Urinary bladder (tissue), 4 donors: ENCODE measurements around the gene KLF11. TPM values are rescaled to one million over a fixed set of nuclear protein-coding genes. Genes with fewer than 3 reads are reported as not detected.

ENCODE experiments used
- DNase-seq: peaks from one replicate; pipeline ENCODE4 v3.0.0-alpha.2; 2015; ENCODE audit errors: extremely low spot score
- H3K27ac ChIP-seq: one replicate; pipeline ENCODE4 v1.5.1; 2013; ENCODE audit warnings: low read depth, mild to moderate bottlenecking, moderate library complexity
- H3K36me3 ChIP-seq: one replicate; pipeline ENCODE4 v1.6.1; 2013; ENCODE audit warnings: mild to moderate bottlenecking, moderate library complexity; ENCODE audit not compliant: insufficient read depth
- H3K4me1 ChIP-seq: one replicate; pipeline ENCODE4 v1.6.1; 2013; ENCODE audit warnings: mild to moderate bottlenecking, moderate library complexity; ENCODE audit not compliant: insufficient read depth
- H3K4me3 ChIP-seq: one replicate; pipeline ENCODE4 v1.5.1; 2013; ENCODE audit warnings: low read depth, low read length
- WGBS: extraction: QIAGEN DNeasy Blood & Tissue Kit; methylation state at CpG from one replicate; pipeline ENCODE4 v1.1.7; 2013; 5-methylcytosine and 5-hydroxymethylcytosine counted together
- polyA plus RNA-seq: library from polyadenylated mRNA; stranded (reverse); fragments of 200-250 nt; gene quantifications from one replicate; pipeline ENCODE4 v1.2.3, GENCODE V29; 2013
- total RNA-seq: library from RNA; depleted of rRNA; stranded (reverse); fragments of >200 nt; gene quantifications from one replicate; pipeline ENCODE4 v1.2.3, GENCODE V29; 2014
- donor health status: healthy with polysubstance abuse.
- donor health status: healthy.

Gene KLF11
- total RNA-seq, result 17.7 TPM
- polyA plus RNA-seq, result 20.7 TPM

- WGBS, result under 1% methylated on average over 97 of the region's 104 CpGs
- Histone ChIP-seq H3K4me3 (peak within 1 kb of the TSS; percentile 82), H3K36me3 (peaks cover 3% of the 10 kb centered on the region), H3K4me1 (no peaks in the 10 kb centered on the region), H3K27ac (peak within 1 kb of the TSS; percentile 95)
- no peak for DNase-seq
Measured at GRCh38 chr2:10043256-10043905, at the start of gene KLF11. Gene KLF11 (plus strand): TSS chr2:10043550. CDS start chr2:10043717, 167 bp downstream.

- Histone ChIP-seq H3K4me3 (no peak overlapping the region), H3K4me1 (no peaks in the 10 kb centered on the region), H3K27ac (no peak overlapping the region), H3K36me3 (no peaks in the 10 kb centered on the region)
- 96% methylated on average over 11 of the region's 11 CpGs for WGBS
- DNase-seq, result no peak
Measured at GRCh38 chr2:9994462-9994861, 48.9 kb upstream of the KLF11 start.

GRCh38 chr2:9995059-9995458 is 48.3 kb upstream of the KLF11 start:
- Histone ChIP-seq H3K4me1 (no peaks in the 10 kb centered on the region), H3K36me3 (no peaks in the 10 kb centered on the region), H3K27ac (no peak overlapping the region), H3K4me3 (no peak overlapping the region)
- 93% methylated on average over 5 of the region's 5 CpGs for WGBS
- no peak for DNase-seq

- WGBS, result 86% methylated on average over 7 of the region's 7 CpGs
- Histone ChIP-seq H3K36me3 (no peaks in the 10 kb centered on the region), H3K4me3 (no peak overlapping the region), H3K4me1 (no peaks in the 10 kb centered on the region), H3K27ac (no peak overlapping the region)
- no peak for DNase-seq
Measured at GRCh38 chr2:9996321-9996720, 47.0 kb upstream of the KLF11 start.

- DNase-seq, result no peak
- no peaks in the 10 kb centered on the region for H3K4me1 ChIP-seq
- H3K27ac ChIP-seq, result no peak overlapping the region
- no peak overlapping the region for H3K4me3 ChIP-seq
- H3K36me3 ChIP-seq, result no peaks in the 10 kb centered on the region
- WGBS, result 69% methylated on average over 7 of the region's 7 CpGs
Measured at GRCh38 chr2:9997936-9998335, 45.4 kb upstream of the KLF11 start.

- DNase-seq, result no peak
- 92% methylated on average over 20 of the region's 20 CpGs for WGBS
- H3K36me3 ChIP-seq, result no peaks in the 10 kb centered on the region
- no peak overlapping the region for H3K27ac ChIP-seq
- no peaks in the 10 kb centered on the region for H3K4me1 ChIP-seq
- H3K4me3 ChIP-seq, result no peak overlapping the region
Measured at GRCh38 chr2:9998916-9999654, 44.3 kb upstream of the KLF11 start.

GRCh38 chr2:9999693-10000092 is 43.7 kb upstream of the KLF11 start:
- H3K27ac ChIP-seq, result no peak overlapping the region
- DNase-seq, result no peak
- 93% methylated on average over 1 of the region's 1 CpG for WGBS
- H3K4me1 ChIP-seq, result no peaks in the 10 kb centered on the region
- no peaks in the 10 kb centered on the region for H3K36me3 ChIP-seq
- no peak overlapping the region for H3K4me3 ChIP-seq

GRCh38 chr2:10000541-10000940 is 42.8 kb upstream of the KLF11 start:
- Histone ChIP-seq H3K27ac (no peak overlapping the region), H3K4me1 (no peaks in the 10 kb centered on the region), H3K36me3 (no peaks in the 10 kb centered on the region), H3K4me3 (no peak overlapping the region)
- WGBS, result 95% methylated on average over 8 of the region's 8 CpGs
- DNase-seq, result no peak

- H3K4me1 ChIP-seq, result no peaks in the 10 kb centered on the region
- no peak overlapping the region for H3K4me3 ChIP-seq
- no peaks in the 10 kb centered on the region for H3K36me3 ChIP-seq
- 85% methylated on average over 5 of the region's 5 CpGs for WGBS
- DNase-seq, result no peak
- H3K27ac ChIP-seq, result no peak overlapping the region
Measured at GRCh38 chr2:10001586-10001985, 41.8 kb upstream of the KLF11 start.

- no peak overlapping the region for H3K27ac ChIP-seq
- H3K4me3 ChIP-seq, result no peak overlapping the region
Measured at GRCh38 chr2:10002109-10002508, 41.2 kb upstream of the KLF11 start.

GRCh38 chr2:10002681-10003080 is 40.7 kb upstream of the KLF11 start:
- WGBS, result 92% methylated on average over 9 of the region's 9 CpGs
- Histone ChIP-seq H3K4me3 (no peak overlapping the region), H3K4me1 (no peaks in the 10 kb centered on the region), H3K27ac (no peak overlapping the region), H3K36me3 (no peaks in the 10 kb centered on the region)
- no peak for DNase-seq

More at GRCh38 chr2:10002109-10002508, 41.2 kb upstream of the KLF11 start:
- no peak for DNase-seq
- 87% methylated on average over 5 of the region's 5 CpGs for WGBS
- H3K36me3 ChIP-seq, result no peaks in the 10 kb centered on the region
- H3K4me1 ChIP-seq, result no peaks in the 10 kb centered on the region

- no peaks in the 10 kb centered on the region for H3K4me1 ChIP-seq
- no peak overlapping the region for H3K27ac ChIP-seq
- DNase-seq, result no peak
- 90% methylated on average over 20 of the region's 20 CpGs for WGBS
- no peaks in the 10 kb centered on the region for H3K36me3 ChIP-seq
- H3K4me3 ChIP-seq, result no peak overlapping the region
Measured at GRCh38 chr2:10003206-10004125, 39.9 kb upstream of the KLF11 start.

- H3K4me1 ChIP-seq, result no peaks in the 10 kb centered on the region
- no peak overlapping the region for H3K4me3 ChIP-seq
- no peaks in the 10 kb centered on the region for H3K36me3 ChIP-seq
- no peak for DNase-seq
- 94% methylated on average over 5 of the region's 5 CpGs for WGBS
- H3K27ac ChIP-seq, result no peak overlapping the region
Measured at GRCh38 chr2:10004401-10004800, 38.9 kb upstream of the KLF11 start.
